Neural cell (in vitro differentiated cells): ENCODE measurements around the gene CT47C1. TPM values are rescaled to one million over a fixed set of nuclear protein-coding genes. Genes with fewer than 3 reads are reported as not detected.

Experiments
- H2AFZ ChIP-seq: fragments of 200-600, 300-800 bp; sonication (generic), shearing (Covaris generic); 2 replicates; pipeline ENCODE4 v1.6.0; 2014; ENCODE audit warnings: low read depth, mild to moderate bottlenecking, antibody characterized with exemption, low read length, moderate library complexity
- H3F3A ChIP-seq: fragments of 200-600 bp; shearing (Covaris generic); 2 replicates; pipeline ENCODE4 v1.6.1; 2016; ENCODE audit warnings: mild to moderate bottlenecking, moderate library complexity, mixed read lengths, antibody characterized with exemption, low read length; ENCODE audit not compliant: insufficient read depth, poor library complexity, severe bottlenecking
- H3K27ac ChIP-seq: fragments of 200-600, 300-800 bp; sonication (generic), shearing (Covaris generic); 2 replicates; pipeline ENCODE4 v1.5.1; 2014; ENCODE audit warnings: mild to moderate bottlenecking, low read length, moderate library complexity
- H3K27me3 ChIP-seq: fragments of 300-800, 200-600 bp; sonication (generic), shearing (Covaris generic); 2 replicates; pipeline ENCODE4 v1.6.0; 2014; ENCODE audit warnings: mild to moderate bottlenecking, low read depth, low read length, moderate library complexity; ENCODE audit not compliant: insufficient read depth
- H3K36me3 ChIP-seq: fragments of 300-800, 200-600 bp; sonication (generic), shearing (Covaris generic); 2 replicates; pipeline ENCODE4 v1.5.1; 2014; ENCODE audit warnings: mild to moderate bottlenecking, antibody characterized with exemption, low read length, moderate library complexity; ENCODE audit not compliant: insufficient read depth
- H3K4me2 ChIP-seq: fragments of 300-800, 200-600 bp; sonication (generic), shearing (Covaris generic); 2 replicates; pipeline ENCODE4 v1.6.0; 2014; ENCODE audit warnings: mild to moderate bottlenecking, low read length
- H3K4me3 ChIP-seq: fragments of 300-800, 200-600 bp; sonication (generic), shearing (Covaris generic); 2 replicates; pipeline ENCODE4 v1.5.1; 2014; ENCODE audit warnings: mild to moderate bottlenecking, low read length, moderate library complexity
- H3K79me2 ChIP-seq: fragments of 200-600 bp; shearing (Covaris generic); replicated peaks from 2 replicates; pipeline ENCODE4 v1.6.0; 2014; ENCODE audit warnings: mild to moderate bottlenecking, low read length, moderate library complexity; ENCODE audit not compliant: insufficient read depth
- H3K9ac ChIP-seq: fragments of 300-800, 200-600 bp; sonication (generic), shearing (Covaris generic); 2 replicates; pipeline ENCODE4 v1.6.1; 2016; ENCODE audit warnings: mild to moderate bottlenecking, low read length, mixed read lengths
- H3K9me2 ChIP-seq: fragments of 200-600 bp; shearing (Covaris generic); 2 replicates; pipeline ENCODE4 v1.6.1; 2016; ENCODE audit warnings: mild to moderate bottlenecking, low read length, mixed read lengths; ENCODE audit not compliant: insufficient read depth
- H3K9me3 ChIP-seq: fragments of 200-600, 300-800 bp; sonication (generic), shearing (Covaris generic); 2 replicates; pipeline ENCODE4 v1.6.1; 2016; ENCODE audit warnings: mild to moderate bottlenecking, mixed run types, low read length, moderate library complexity, mixed read lengths
- H4K20me1 ChIP-seq: fragments of 200-600 bp; shearing (Covaris generic); 2 replicates; pipeline ENCODE4 v1.6.1; 2016; ENCODE audit warnings: mild to moderate bottlenecking, mixed run types; ENCODE audit not compliant: insufficient read depth
- CTCF ChIP-seq: fragments of 450-650 bp; IDR thresholded peaks from 2 replicates; pipeline ENCODE4 v1.5.1; 2014; ENCODE audit warnings: antibody characterized with exemption, mild to moderate bottlenecking, moderate library complexity; ENCODE audit not compliant: poor library complexity, severe bottlenecking
- EP300 ChIP-seq: fragments of 450-650 bp; conservative IDR thresholded peaks from 2 replicates; pipeline ENCODE4 v1.6.1; 2014; ENCODE audit warnings: antibody characterized with exemption, mild to moderate bottlenecking, moderate library complexity; ENCODE audit not compliant: poor library complexity, severe bottlenecking
- EZH2 ChIP-seq: fragments of 200-600, 300-800 bp; shearing (Covaris generic), sonication (generic); IDR thresholded peaks from 2 replicates; pipeline ENCODE4 v1.6.1; 2014; ENCODE audit warnings: antibody characterized with exemption, low read length, borderline replicate concordance, mild to moderate bottlenecking; ENCODE audit not compliant: insufficient read depth, poor library complexity, severe bottlenecking
- MXI1 ChIP-seq: fragments of 450-650 bp; conservative IDR thresholded peaks from 2 replicates; pipeline ENCODE4 v1.6.1; 2014; ENCODE audit warnings: antibody characterized with exemption, mild to moderate bottlenecking; ENCODE audit not compliant: poor library complexity, severe bottlenecking
- POLR2AphosphoS5 ChIP-seq: IDR thresholded peaks from 2 replicates; pipeline ENCODE4 v1.6.1; 2012
- RAD21 ChIP-seq: fragments of 450-650 bp; conservative IDR thresholded peaks from 2 replicates; pipeline ENCODE4 v1.6.1; 2014; ENCODE audit warnings: antibody characterized with exemption, mild to moderate bottlenecking, moderate library complexity
- REST ChIP-seq: IDR thresholded peaks from 2 replicates; pipeline ENCODE4 v1.6.1; 2012; ENCODE audit warnings: borderline replicate concordance
- SMC3 ChIP-seq: fragments of 450-650 bp; conservative IDR thresholded peaks from 2 replicates; pipeline ENCODE4 v1.6.1; 2014; ENCODE audit warnings: antibody characterized with exemption, mild to moderate bottlenecking, moderate library complexity; ENCODE audit not compliant: poor library complexity
- TAF1 ChIP-seq: IDR thresholded peaks from 2 replicates; pipeline ENCODE4 v1.6.1; 2012; ENCODE audit warnings: low read depth
- polyA plus RNA-seq: library from polyadenylated mRNA; depleted of rRNA; stranded (reverse); fragments of >200 nt; gene quantifications from 2 replicates; pipeline ENCODE4 v1.2.3, GENCODE V29; 2014

CT47C1 gene
- polyA plus RNA-seq, 1 donor from 2014 or later, result not detected

GRCh38 chrX:119075270-119076025, 2.7 kb downstream of the CT47C1 start:
- Histone ChIP-seq H3F3A (no peaks in the 10 kb centered on the region), H3K36me3 (no peaks in the 10 kb centered on the region), H3K4me2 (no peak overlapping the region), H3K9me3 (no peaks in the 10 kb centered on the region), H3K9me2 (no peaks in the 10 kb centered on the region), H4K20me1 (no peaks in the 10 kb centered on the region), H3K4me3 (no peak overlapping the region), H3K27ac (no peak overlapping the region), H2AFZ (no peak overlapping the region), H3K27me3 (no peaks in the 10 kb centered on the region), H3K79me2 (no peaks in the 10 kb centered on the region), H3K9ac (no peak overlapping the region)
- TF ChIP-seq EP300 (no peak), POLR2AphosphoS5 (no peak), EZH2 (no peak)

DNA sequence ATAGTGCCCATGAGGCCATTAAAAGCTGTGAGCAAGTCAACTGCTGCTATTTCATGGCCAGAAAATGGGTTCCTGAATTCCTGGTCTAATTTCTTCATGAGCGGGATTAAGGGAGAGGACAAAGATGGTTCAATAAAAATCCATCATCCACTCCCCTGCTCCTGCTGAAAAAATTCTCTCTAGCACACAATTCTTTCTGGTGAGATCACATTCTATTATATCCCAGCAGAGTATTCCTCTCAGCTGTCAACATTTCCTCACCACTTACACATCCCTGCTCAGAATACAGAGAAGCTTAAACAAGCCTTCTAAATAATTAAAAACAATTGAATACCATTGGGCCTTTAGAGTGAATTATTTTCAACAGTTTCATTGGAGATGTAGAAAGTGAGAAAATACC, 9.5 kb downstream of the CT47C1 start:
- Histone ChIP-seq H3K27ac (no peak overlapping the region), H3K9me3 (no peaks in the 10 kb centered on the region), H3K27me3 (no peaks in the 10 kb centered on the region), H3K9me2 (no peaks in the 10 kb centered on the region), H3K4me2 (no peak overlapping the region), H3K4me3 (no peak overlapping the region), H3F3A (no peaks in the 10 kb centered on the region), H4K20me1 (no peaks in the 10 kb centered on the region), H3K36me3 (no peaks in the 10 kb centered on the region), H3K9ac (no peak overlapping the region), H3K79me2 (no peaks in the 10 kb centered on the region), H2AFZ (no peak overlapping the region)
- TF ChIP-seq TAF1 (no peak), MXI1 (no peak), POLR2AphosphoS5 (no peak), REST (no peak), EP300 (no peak), CTCF (no peak), RAD21 (no peak), SMC3 (no peak), EZH2 (no peak)
